Vagina (tissue), 2 donors: ENCODE measurements around the gene SLC25A1. TPM values are rescaled to one million over a fixed set of nuclear protein-coding genes. Genes with fewer than 3 reads are reported as not detected.
"Not testable (repeated sequence)": the region's sequence is repeated elsewhere in the genome, so short reads cannot be mapped to it uniquely, and the experiment has no call there.

Experiments
- DNase-seq, 2 donors: peaks; one replicate each; pipeline ENCODE4 v3.0.0-alpha.2; 2017; ENCODE audit errors: extremely low spot score in 2 of 2
- H3K27ac ChIP-seq: fragments of 200-600 bp; sonication (generic); one replicate; pipeline ENCODE4 v1.5.1; 2019
- H3K27me3 ChIP-seq: fragments of 200-600 bp; sonication (generic); one replicate; pipeline ENCODE4 v1.5.1; 2019
- H3K36me3 ChIP-seq, 2 donors: fragments of 200-600 bp; sonication (generic); one replicate each; pipeline ENCODE4 v1.5.1; 2017 to 2019
- H3K4me1 ChIP-seq: fragments of 200-600 bp; sonication (generic); one replicate; pipeline ENCODE4 v1.5.1; 2019
- H3K4me3 ChIP-seq, 2 donors: fragments of 200-600 bp; sonication (generic); 1 replicate in 1 of 2; 2 replicates in 1 of 2; pipeline ENCODE4 v1.5.1; 2016 to 2019
- H3K9me3 ChIP-seq: fragments of 200-600 bp; sonication (generic); one replicate; pipeline ENCODE4 v1.5.1; 2019
- CTCF ChIP-seq, 3 experiments: fragments of 450-650 bp in 2 of 3; fragments of 200-600 bp in 1 of 3; sonication (generic) in 1 of 3; IDR thresholded peaks; one replicate each; pipeline ENCODE4 v1.5.1; 2017 to 2019; ENCODE audit warnings: antibody characterized with exemption in 3 of 3, mild to moderate bottlenecking in 2 of 3, moderate library complexity in 2 of 3
- POLR2A ChIP-seq, 2 donors: fragments of 450-650 bp; IDR thresholded peaks; one replicate each; pipeline ENCODE4 v1.6.1; 2017; ENCODE audit warnings: antibody characterized with exemption in 2 of 2, mild to moderate bottlenecking in 2 of 2, moderate library complexity in 2 of 2
- POLR2AphosphoS5 ChIP-seq, 2 donors: sonication (generic); formaldehyde crosslinking; IDR thresholded peaks; one replicate each; pipeline ENCODE4 v1.9.0; 2017; ENCODE audit warnings: antibody characterized with exemption in 2 of 2, mild to moderate bottlenecking in 2 of 2, low read depth in 1 of 2; ENCODE audit not compliant: insufficient read depth in 1 of 2
- intact Hi-C: fragments of 100-400 bp; cut with DNase I; formaldehyde crosslinking; loops from one replicate; pipeline ENCODE4 v1.15.1; 2023
- total RNA-seq: library from RNA; depleted of rRNA; stranded (reverse); fragments of >200 nt; gene quantifications from one replicate; pipeline ENCODE4 v1.2.3, GENCODE V29; 2016

The SLC25A1 gene
- total RNA-seq, 1 donor from 2014 or later, result 44.2 TPM

GRCh38 chr22:19167106-19167869, 11.2 kb downstream of the SLC25A1 start:
- DNase-seq, result no peak
- TF ChIP-seq CTCF (IDR thresholded peaks at IDR 0.05) (no peak), POLR2A (IDR thresholded peaks at IDR 0.05) (no peak), POLR2AphosphoS5 (IDR thresholded peaks at IDR 0.05; ENCODE audit: insufficient read depth in 1 of 2, low read depth in 1 of 2) (no peak)
- intact Hi-C loops, result no loop called here
- Histone ChIP-seq H3K4me1 (peaks cover 27% of the 10 kb centered on the region), H3K27me3 (no peaks in the 10 kb centered on the region), H3K27ac (no peak overlapping the region), H3K4me3 (no peak overlapping the region), H3K36me3 (no peaks in the 10 kb centered on the region), H3K9me3 (no peaks in the 10 kb centered on the region)

- no peak for DNase-seq
- H3K9me3 ChIP-seq, result no peaks in the 10 kb centered on the region
- H3K27ac ChIP-seq, result no peak overlapping the region
- H3K4me1 ChIP-seq, result peaks cover 24% of the 10 kb centered on the region
- H3K36me3 ChIP-seq, result no peaks in the 10 kb centered on the region
- H3K27me3 ChIP-seq, result no peaks in the 10 kb centered on the region
- intact Hi-C loops, result no loop called here
- TF ChIP-seq POLR2A (IDR thresholded peaks at IDR 0.05), result no peak
- no peak for TF ChIP-seq CTCF (IDR thresholded peaks at IDR 0.05)
- TF ChIP-seq POLR2AphosphoS5 (IDR thresholded peaks at IDR 0.05; ENCODE audit: insufficient read depth in 1 of 2, low read depth in 1 of 2), result no peak
- H3K4me3 ChIP-seq, result no peak overlapping the region
Measured at GRCh38 chr22:19166421-19166820, 12.1 kb downstream of the SLC25A1 start.

GRCh38 chr22:19164425-19164824, 14.1 kb downstream of the SLC25A1 start:
- Histone ChIP-seq H3K36me3 (no peaks in the 10 kb centered on the region), H3K4me3 (no peak overlapping the region), H3K9me3 (no peaks in the 10 kb centered on the region), H3K4me1 (peaks cover 6% of the 10 kb centered on the region), H3K27me3 (no peaks in the 10 kb centered on the region), H3K27ac (no peak overlapping the region)
- TF ChIP-seq CTCF (IDR thresholded peaks at IDR 0.05) (no peak), POLR2A (IDR thresholded peaks at IDR 0.05) (no peak), POLR2AphosphoS5 (IDR thresholded peaks at IDR 0.05; ENCODE audit: insufficient read depth in 1 of 2, low read depth in 1 of 2) (no peak)
- DNase-seq, result no peak
- intact Hi-C loops, result no loop called here

DNA sequence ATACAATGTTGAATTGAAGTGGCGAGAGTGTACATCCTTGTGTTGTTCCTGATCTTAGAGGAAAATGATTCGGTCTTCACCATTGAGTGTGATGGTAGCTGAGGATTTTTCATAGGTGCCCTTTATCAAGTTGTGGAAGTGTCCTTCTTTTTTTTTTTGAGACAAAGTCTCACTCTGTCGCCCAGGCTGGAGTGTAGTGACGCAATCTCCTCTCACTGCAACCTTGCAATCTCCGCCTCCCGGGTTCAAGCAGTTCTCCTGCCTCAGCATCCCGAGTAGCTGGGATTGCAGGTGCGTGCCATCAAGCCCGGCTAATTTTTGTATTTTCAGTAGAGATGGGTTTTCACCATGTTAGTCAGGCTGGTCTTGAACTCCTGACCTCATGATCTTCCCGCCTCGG, 19.9 kb downstream of the SLC25A1 start:
- H3K27ac ChIP-seq, H3K4me1 ChIP-seq, intact Hi-C loops, H3K9me3 ChIP-seq, DNase-seq, H3K27me3 ChIP-seq, H3K4me3 ChIP-seq, H3K36me3 ChIP-seq: not testable (repeated sequence)

DNA sequence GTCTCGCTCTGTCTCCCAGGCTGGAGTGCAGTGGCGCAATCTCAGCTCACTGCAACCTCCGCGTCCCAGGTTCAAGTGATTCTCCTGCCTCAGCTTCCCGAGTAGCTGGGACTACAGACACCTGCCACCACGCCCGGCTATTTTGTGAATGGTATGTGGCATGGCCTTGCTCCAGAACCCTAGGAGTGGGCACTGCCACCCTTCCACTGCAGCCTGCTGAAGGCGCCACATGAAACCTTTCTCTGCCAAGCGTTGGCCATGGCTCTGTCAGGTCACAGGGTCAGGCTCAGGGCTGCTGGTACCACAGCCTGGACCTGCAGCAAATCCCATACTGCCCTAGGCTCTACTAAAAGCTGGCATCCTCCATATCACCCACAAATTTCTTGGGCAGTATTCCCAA, 22.4 kb downstream of the SLC25A1 start:
- H3K4me1 ChIP-seq, H3K9me3 ChIP-seq, H3K4me3 ChIP-seq, H3K36me3 ChIP-seq, intact Hi-C loops, H3K27ac ChIP-seq, H3K27me3 ChIP-seq, DNase-seq: not testable (repeated sequence)

DNA sequence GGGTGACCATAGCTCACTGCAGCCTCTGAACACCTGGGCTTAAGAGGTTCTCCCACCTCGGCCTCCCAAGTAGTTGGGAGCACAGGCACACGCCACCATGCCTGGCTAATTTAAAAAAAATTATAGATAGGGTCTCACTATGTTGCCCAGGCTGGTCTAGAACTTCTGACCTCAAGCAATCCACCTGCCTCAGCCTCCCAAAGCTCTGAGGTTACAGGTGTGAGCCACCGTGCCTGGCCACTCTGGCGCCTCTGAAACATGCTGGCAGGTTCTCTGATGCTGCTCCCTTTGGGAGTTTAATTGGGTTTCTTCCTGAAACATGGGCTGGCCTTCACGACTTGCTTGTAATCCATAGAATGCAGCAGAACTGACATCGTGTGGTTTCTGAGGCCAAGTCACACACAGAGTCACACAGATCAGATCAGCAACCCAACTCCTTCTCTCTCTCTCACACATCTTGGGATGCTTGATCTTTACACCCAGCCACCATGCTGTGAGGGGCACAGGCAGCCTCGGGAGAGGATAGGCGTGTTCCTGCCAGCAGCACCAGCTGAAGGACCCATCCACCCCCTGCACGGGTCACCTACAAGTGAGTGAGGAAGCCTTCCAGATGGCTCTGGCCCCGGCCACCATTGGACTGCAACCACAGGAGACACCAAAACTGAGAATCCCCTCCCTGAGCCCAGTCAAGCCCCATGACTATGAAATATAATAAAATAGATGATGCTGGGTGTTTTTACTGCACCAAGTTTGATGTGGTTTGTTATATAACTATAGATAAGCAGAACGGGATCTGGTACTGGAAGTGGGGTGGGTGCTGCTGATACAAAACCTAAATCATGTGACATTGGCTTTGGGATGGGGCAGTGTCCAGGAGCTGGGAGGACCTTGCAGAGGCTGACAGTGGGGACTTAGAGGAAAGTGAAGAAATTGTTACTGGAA, 25.3 kb downstream of the SLC25A1 start:
- no peaks in the 10 kb centered on the region for H3K36me3 ChIP-seq
- peaks cover 4% of the 10 kb centered on the region for H3K4me1 ChIP-seq
- no peak for TF ChIP-seq CTCF (IDR thresholded peaks at IDR 0.05)
- no peak for TF ChIP-seq POLR2AphosphoS5 (IDR thresholded peaks at IDR 0.05; ENCODE audit: insufficient read depth in 1 of 2, low read depth in 1 of 2)
- no peak for TF ChIP-seq POLR2A (IDR thresholded peaks at IDR 0.05)
- H3K27me3 ChIP-seq, result peaks cover 8% of the 10 kb centered on the region
- intact Hi-C loops, result no loop called here
- no peak overlapping the region for H3K4me3 ChIP-seq
- H3K27ac ChIP-seq, result no peak overlapping the region
- no peak for DNase-seq
- H3K9me3 ChIP-seq, result no peaks in the 10 kb centered on the region
